Measurements from ENCODE around the gene LRRN3.
"Not testable (repeated sequence)": the region's sequence is repeated elsewhere in the genome, so short reads cannot be mapped to it uniquely, and the experiment has no call there.

LRRN3 gene

GRCh38 chr7:111053035-111053434 is 37.9 kb upstream of the LRRN3 start:
- DNase-seq (ENCODE audit: insufficient read length, low spot score), result no peak
- FAIRE-seq, result no peak
- TF ChIP-seq POU2F2 (IDR thresholded peaks at IDR 0.05; ENCODE audit: low read depth, low read length) (no peak), TAF1 (IDR thresholded peaks at IDR 0.05; ENCODE audit: low read depth, low read length) (no peak), POLR2AphosphoS5 (IDR thresholded peaks at IDR 0.05; ENCODE audit: low read depth, low read length) (no peak), SPI1 (IDR thresholded peaks at IDR 0.05; ENCODE audit: low read depth, low read length) (no peak), PAX5 (IDR thresholded peaks at IDR 0.05; ENCODE audit: insufficient read depth, low read length, severe bottlenecking) (no peak), POLR2A (IDR thresholded peaks at IDR 0.05; ENCODE audit: low read depth, low read length) (no peak)

- DNase-seq (ENCODE audit: insufficient read length, low spot score) (no peak), FAIRE-seq (no peak)
- no peak for TF ChIP-seq POLR2A (IDR thresholded peaks at IDR 0.05; ENCODE audit: low read depth, low read length)
These were observed 34.6 kb upstream of the LRRN3 start for GRCh38 chr7:111056371-111056770.

GRCh38 chr7:111057066-111057465 is 33.9 kb upstream of the LRRN3 start:
- TF ChIP-seq POU2F2 (IDR thresholded peaks at IDR 0.05; ENCODE audit: low read depth, low read length), result no peak
- TF ChIP-seq POLR2A (IDR thresholded peaks at IDR 0.05; ENCODE audit: low read depth, low read length), result no peak
- TF ChIP-seq PAX5 (IDR thresholded peaks at IDR 0.05; ENCODE audit: insufficient read depth, low read length, severe bottlenecking), result no peak
- no peak for TF ChIP-seq TAF1 (IDR thresholded peaks at IDR 0.05; ENCODE audit: low read depth, low read length)
- no peak for TF ChIP-seq POLR2AphosphoS5 (IDR thresholded peaks at IDR 0.05; ENCODE audit: low read depth, low read length)
- TF ChIP-seq SPI1 (IDR thresholded peaks at IDR 0.05; ENCODE audit: low read depth, low read length), result no peak
- no peak for FAIRE-seq

GRCh38 chr7:111059833-111060232 is 31.1 kb upstream of the LRRN3 start:
- FAIRE-seq (no peak), DNase-seq (ENCODE audit: insufficient read length, low spot score) (no peak)
- TF ChIP-seq POLR2A (IDR thresholded peaks at IDR 0.05; ENCODE audit: low read depth, low read length) (no peak), SPI1 (IDR thresholded peaks at IDR 0.05; ENCODE audit: low read depth, low read length) (no peak), POU2F2 (IDR thresholded peaks at IDR 0.05; ENCODE audit: low read depth, low read length) (no peak), POLR2AphosphoS5 (IDR thresholded peaks at IDR 0.05; ENCODE audit: low read depth, low read length) (no peak), TAF1 (IDR thresholded peaks at IDR 0.05; ENCODE audit: low read depth, low read length) (no peak), PAX5 (IDR thresholded peaks at IDR 0.05; ENCODE audit: insufficient read depth, low read length, severe bottlenecking) (no peak)

More at GRCh38 chr7:111057066-111057465, 33.9 kb upstream of the LRRN3 start:
- DNase-seq (ENCODE audit: insufficient read length, low spot score), result no peak

- no peak for FAIRE-seq
- no peak for TF ChIP-seq POLR2A (IDR thresholded peaks at IDR 0.05; ENCODE audit: low read depth, low read length)
- no peak for DNase-seq (ENCODE audit: insufficient read length, low spot score)
These were observed 27.8 kb upstream of the LRRN3 start for GRCh38 chr7:111063166-111063565.

- TF ChIP-seq POLR2AphosphoS5 (IDR thresholded peaks at IDR 0.05; ENCODE audit: low read depth, low read length), result no peak
- TF ChIP-seq SPI1 (IDR thresholded peaks at IDR 0.05; ENCODE audit: low read depth, low read length), result no peak
- FAIRE-seq (no peak), DNase-seq (ENCODE audit: insufficient read length, low spot score) (no peak)
These were observed 23.7 kb upstream of the LRRN3 start for GRCh38 chr7:111067251-111067650.

GRCh38 chr7:111067682-111068081 is 23.2 kb upstream of the LRRN3 start:
- FAIRE-seq (no peak), DNase-seq (ENCODE audit: insufficient read length, low spot score) (no peak)
- TF ChIP-seq POU2F2 (IDR thresholded peaks at IDR 0.05; ENCODE audit: low read depth, low read length) (no peak), POLR2A (IDR thresholded peaks at IDR 0.05; ENCODE audit: low read depth, low read length) (no peak), TAF1 (IDR thresholded peaks at IDR 0.05; ENCODE audit: low read depth, low read length) (no peak), PAX5 (IDR thresholded peaks at IDR 0.05; ENCODE audit: insufficient read depth, low read length, severe bottlenecking) (no peak), POLR2AphosphoS5 (IDR thresholded peaks at IDR 0.05; ENCODE audit: low read depth, low read length) (no peak), SPI1 (IDR thresholded peaks at IDR 0.05; ENCODE audit: low read depth, low read length) (no peak)

- FAIRE-seq, result no peak
- DNase-seq (ENCODE audit: insufficient read length, low spot score), result no peak
- no peak for TF ChIP-seq POU2F2 (IDR thresholded peaks at IDR 0.05; ENCODE audit: low read depth, low read length)
- no peak for TF ChIP-seq POLR2AphosphoS5 (IDR thresholded peaks at IDR 0.05; ENCODE audit: low read depth, low read length)
- no peak for TF ChIP-seq SPI1 (IDR thresholded peaks at IDR 0.05; ENCODE audit: low read depth, low read length)
- TF ChIP-seq TAF1 (IDR thresholded peaks at IDR 0.05; ENCODE audit: low read depth, low read length), result no peak
- TF ChIP-seq POLR2A (IDR thresholded peaks at IDR 0.05; ENCODE audit: low read depth, low read length), result no peak
- TF ChIP-seq PAX5 (IDR thresholded peaks at IDR 0.05; ENCODE audit: insufficient read depth, low read length, severe bottlenecking), result no peak
These were observed 22.3 kb upstream of the LRRN3 start for GRCh38 chr7:111068618-111069017.

- no peak for TF ChIP-seq POU2F2 (IDR thresholded peaks at IDR 0.05; ENCODE audit: low read depth, low read length)
- TF ChIP-seq SPI1 (IDR thresholded peaks at IDR 0.05; ENCODE audit: low read depth, low read length), result no peak
These were observed 19.4 kb upstream of the LRRN3 start for GRCh38 chr7:111071556-111071955.

GRCh38 chr7:111072658-111073057 is 18.3 kb upstream of the LRRN3 start:
- DNase-seq (ENCODE audit: insufficient read length, low spot score); FAIRE-seq: not testable (repeated sequence)

More at GRCh38 chr7:111071556-111071955, 19.4 kb upstream of the LRRN3 start:
- DNase-seq (ENCODE audit: insufficient read length, low spot score) (no peak), FAIRE-seq (no peak)

GRCh38 chr7:111074071-111074747 is 16.7 kb upstream of the LRRN3 start:
- TF ChIP-seq POLR2A (IDR thresholded peaks at IDR 0.05; ENCODE audit: low read depth, low read length), result no peak
- TF ChIP-seq PAX5 (IDR thresholded peaks at IDR 0.05; ENCODE audit: insufficient read depth, low read length, severe bottlenecking), result no peak
- TF ChIP-seq POLR2AphosphoS5 (IDR thresholded peaks at IDR 0.05; ENCODE audit: low read depth, low read length), result no peak
- no peak for TF ChIP-seq SPI1 (IDR thresholded peaks at IDR 0.05; ENCODE audit: low read depth, low read length)
- no peak for TF ChIP-seq TAF1 (IDR thresholded peaks at IDR 0.05; ENCODE audit: low read depth, low read length)
- no peak for DNase-seq (ENCODE audit: insufficient read length, low spot score)
- no peak for FAIRE-seq
